MM.1S (cell line): ENCODE results near the gene INSRR.

ENCODE experiments used
- DNase-seq: peaks from one replicate; pipeline ENCODE4 v3.0.0-alpha.2; 2015
- H2AFZ ChIP-seq: fragments of 300-600 bp; sonication (generic); 2 replicates; pipeline ENCODE4 v1.6.0; 2016; ENCODE audit warnings: antibody characterized with exemption, low read length
- H3F3A ChIP-seq: fragments of 300-600 bp; sonication (generic); 2 replicates; pipeline ENCODE4 v1.6.1; 2016; ENCODE audit warnings: mild to moderate bottlenecking, antibody characterized with exemption, low read length, moderate library complexity, mixed read lengths; ENCODE audit not compliant: insufficient read depth
- H3K27ac ChIP-seq: fragments of 300-600 bp; sonication (generic); 2 replicates; pipeline ENCODE4 v1.5.1; 2016; ENCODE audit warnings: mild to moderate bottlenecking, low read length
- H3K27me3 ChIP-seq: fragments of 300-600 bp; sonication (generic); replicated peaks from 2 replicates; pipeline ENCODE4 v1.6.0; 2016; ENCODE audit warnings: low read length; ENCODE audit not compliant: insufficient read depth
- H3K36me3 ChIP-seq: fragments of 300-600 bp; sonication (generic); replicated peaks from 2 replicates; pipeline ENCODE4 v1.6.1; 2016; ENCODE audit warnings: mild to moderate bottlenecking, low read length, mixed read lengths; ENCODE audit not compliant: insufficient read depth
- H3K4me1 ChIP-seq: fragments of 300-600 bp; sonication (generic); 2 replicates; pipeline ENCODE4 v1.6.1; 2016; ENCODE audit warnings: low read length, mixed read lengths
- H3K4me2 ChIP-seq: fragments of 300-600 bp; sonication (generic); 2 replicates; pipeline ENCODE4 v1.6.0; 2016; ENCODE audit warnings: low read depth, low read length
- H3K4me3 ChIP-seq: fragments of 300-600 bp; sonication (generic); 2 replicates; pipeline ENCODE4 v1.5.1; 2016; ENCODE audit warnings: low read length, mixed read lengths
- H3K79me2 ChIP-seq: fragments of 300-600 bp; sonication (generic); 2 replicates; pipeline ENCODE4 v1.6.1; 2016; ENCODE audit warnings: mixed run types, low read length, mixed read lengths
- H3K9ac ChIP-seq: fragments of 300-600 bp; sonication (generic); 2 replicates; pipeline ENCODE4 v1.6.1; 2016; ENCODE audit warnings: low read length, mixed read lengths
- H3K9me2 ChIP-seq: fragments of 300-600 bp; sonication (generic); replicated peaks from 2 replicates; pipeline ENCODE4 v1.6.1; 2016; ENCODE audit warnings: mild to moderate bottlenecking, low read length, mixed read lengths; ENCODE audit not compliant: insufficient read depth
- H3K9me3 ChIP-seq: fragments of 300-600 bp; sonication (generic); replicated peaks from 2 replicates; pipeline ENCODE4 v1.6.1; 2016; ENCODE audit warnings: mild to moderate bottlenecking, low read length, mixed read lengths; ENCODE audit not compliant: insufficient read depth
- H4K20me1 ChIP-seq: fragments of 300-600 bp; sonication (generic); 2 replicates; pipeline ENCODE4 v1.6.1; 2016; ENCODE audit warnings: mild to moderate bottlenecking, low read length, moderate library complexity, mixed read lengths; ENCODE audit not compliant: insufficient read depth
- EZH2 ChIP-seq: fragments of 300-600 bp; sonication (generic); optimal IDR thresholded peaks from 2 replicates; pipeline ENCODE3; 2017; ENCODE audit warnings: low read depth, mild to moderate bottlenecking, antibody characterized with exemption, low read length, mixed read lengths
- EZH2phosphoT487 ChIP-seq: fragments of 300-600 bp; sonication (generic); IDR thresholded peaks from 2 replicates; pipeline ENCODE4 v1.6.1; 2018; ENCODE audit warnings: antibody characterized with exemption, low read length
- TF ChIP-seq, protein P1 (sequence below): fragments of 300-600 bp; sonication (generic); IDR thresholded peaks from 2 replicates; pipeline ENCODE4 v1.5.1; 2016; ENCODE audit warnings: antibody characterized with exemption, low read length, mixed read lengths

The INSRR gene

DNA sequence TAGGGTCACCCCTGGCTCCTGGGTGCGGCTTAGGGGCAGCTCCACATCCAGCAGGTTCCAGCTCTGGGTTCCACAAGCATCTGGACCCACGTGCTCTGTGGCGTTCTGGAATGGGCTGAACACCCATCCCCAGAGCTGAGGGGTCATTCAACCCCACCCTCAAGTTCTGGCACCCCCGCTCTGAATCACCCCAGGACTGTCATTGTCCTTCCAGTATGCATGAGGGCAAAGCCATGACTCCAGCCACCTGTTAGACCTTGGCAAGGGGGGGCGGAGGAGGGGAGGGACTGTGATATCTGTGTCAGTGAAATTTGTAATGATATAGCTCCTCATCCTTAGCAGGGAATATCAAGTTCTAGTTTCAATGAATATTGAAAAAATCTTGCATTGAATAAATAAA lies 12.3 kb downstream of the INSRR start:
- no peaks in the 10 kb centered on the region for H3K79me2 ChIP-seq
- H3K9ac ChIP-seq = no peak overlapping the region
- DNase-seq = no peak
- no peak overlapping the region for H3K4me2 ChIP-seq
- no peaks in the 10 kb centered on the region for H3K9me3 ChIP-seq
- no peaks in the 10 kb centered on the region for H3K36me3 ChIP-seq
- TF ChIP-seq, protein P1, sequence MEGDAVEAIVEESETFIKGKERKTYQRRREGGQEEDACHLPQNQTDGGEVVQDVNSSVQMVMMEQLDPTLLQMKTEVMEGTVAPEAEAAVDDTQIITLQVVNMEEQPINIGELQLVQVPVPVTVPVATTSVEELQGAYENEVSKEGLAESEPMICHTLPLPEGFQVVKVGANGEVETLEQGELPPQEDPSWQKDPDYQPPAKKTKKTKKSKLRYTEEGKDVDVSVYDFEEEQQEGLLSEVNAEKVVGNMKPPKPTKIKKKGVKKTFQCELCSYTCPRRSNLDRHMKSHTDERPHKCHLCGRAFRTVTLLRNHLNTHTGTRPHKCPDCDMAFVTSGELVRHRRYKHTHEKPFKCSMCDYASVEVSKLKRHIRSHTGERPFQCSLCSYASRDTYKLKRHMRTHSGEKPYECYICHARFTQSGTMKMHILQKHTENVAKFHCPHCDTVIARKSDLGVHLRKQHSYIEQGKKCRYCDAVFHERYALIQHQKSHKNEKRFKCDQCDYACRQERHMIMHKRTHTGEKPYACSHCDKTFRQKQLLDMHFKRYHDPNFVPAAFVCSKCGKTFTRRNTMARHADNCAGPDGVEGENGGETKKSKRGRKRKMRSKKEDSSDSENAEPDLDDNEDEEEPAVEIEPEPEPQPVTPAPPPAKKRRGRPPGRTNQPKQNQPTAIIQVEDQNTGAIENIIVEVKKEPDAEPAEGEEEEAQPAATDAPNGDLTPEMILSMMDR = no peak
- no peak for TF ChIP-seq EZH2
- TF ChIP-seq EZH2phosphoT487 = no peak
- no peaks in the 10 kb centered on the region for H4K20me1 ChIP-seq
- no peak overlapping the region for H2AFZ ChIP-seq
- H3K27ac ChIP-seq = no peak overlapping the region
- no peaks in the 10 kb centered on the region for H3K9me2 ChIP-seq
- H3K4me1 ChIP-seq = no peaks in the 10 kb centered on the region
- no peak overlapping the region for H3K4me3 ChIP-seq
- no peaks in the 10 kb centered on the region for H3F3A ChIP-seq
- H3K27me3 ChIP-seq = peaks cover 56% of the 10 kb centered on the region

DNA sequence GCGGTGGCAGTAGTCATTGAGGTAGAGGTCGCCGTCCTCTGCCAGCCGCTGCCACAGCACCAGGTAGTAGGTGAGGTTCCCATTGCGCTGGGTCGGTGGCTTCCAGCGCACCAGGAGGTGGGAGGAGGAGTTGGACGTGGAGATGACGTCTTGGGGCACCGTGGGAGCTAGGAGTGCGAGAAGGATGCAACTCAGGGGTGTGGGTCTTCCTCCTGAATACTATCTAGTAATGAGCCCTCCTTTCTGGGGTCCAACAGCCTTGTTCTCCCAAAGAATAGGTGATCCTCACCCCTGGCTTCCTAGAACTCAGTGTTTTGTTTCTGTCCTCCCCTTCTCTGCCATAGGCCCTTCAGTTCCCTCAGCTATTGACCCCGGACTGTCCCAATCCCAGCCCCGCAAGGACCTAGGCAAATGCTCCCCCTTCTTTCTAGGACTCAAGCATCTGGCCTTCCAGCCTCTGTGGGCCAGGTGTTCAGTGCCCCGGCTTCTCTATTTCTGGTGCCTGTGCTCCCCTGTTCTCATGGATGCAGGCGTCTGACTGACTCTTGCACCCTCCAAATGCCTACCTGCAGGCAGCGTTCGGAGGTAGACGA lies 12.9 kb downstream of the INSRR start:
- no peaks in the 10 kb centered on the region for H3K79me2 ChIP-seq
- H3F3A ChIP-seq = no peaks in the 10 kb centered on the region
- H2AFZ ChIP-seq = no peak overlapping the region
- H3K9me3 ChIP-seq = no peaks in the 10 kb centered on the region
- H3K9me2 ChIP-seq = no peaks in the 10 kb centered on the region
- H3K4me1 ChIP-seq = no peaks in the 10 kb centered on the region
- no peak overlapping the region for H3K9ac ChIP-seq
- TF ChIP-seq, protein P1 = no peak
- no peak for TF ChIP-seq EZH2phosphoT487
- no peak for TF ChIP-seq EZH2
- no peak overlapping the region for H3K4me3 ChIP-seq
- DNase-seq = no peak
- no peak overlapping the region for H3K27ac ChIP-seq
- H3K27me3 ChIP-seq = peaks cover 62% of the 10 kb centered on the region
- no peaks in the 10 kb centered on the region for H3K36me3 ChIP-seq
- H4K20me1 ChIP-seq = no peaks in the 10 kb centered on the region
- no peak overlapping the region for H3K4me2 ChIP-seq

DNA sequence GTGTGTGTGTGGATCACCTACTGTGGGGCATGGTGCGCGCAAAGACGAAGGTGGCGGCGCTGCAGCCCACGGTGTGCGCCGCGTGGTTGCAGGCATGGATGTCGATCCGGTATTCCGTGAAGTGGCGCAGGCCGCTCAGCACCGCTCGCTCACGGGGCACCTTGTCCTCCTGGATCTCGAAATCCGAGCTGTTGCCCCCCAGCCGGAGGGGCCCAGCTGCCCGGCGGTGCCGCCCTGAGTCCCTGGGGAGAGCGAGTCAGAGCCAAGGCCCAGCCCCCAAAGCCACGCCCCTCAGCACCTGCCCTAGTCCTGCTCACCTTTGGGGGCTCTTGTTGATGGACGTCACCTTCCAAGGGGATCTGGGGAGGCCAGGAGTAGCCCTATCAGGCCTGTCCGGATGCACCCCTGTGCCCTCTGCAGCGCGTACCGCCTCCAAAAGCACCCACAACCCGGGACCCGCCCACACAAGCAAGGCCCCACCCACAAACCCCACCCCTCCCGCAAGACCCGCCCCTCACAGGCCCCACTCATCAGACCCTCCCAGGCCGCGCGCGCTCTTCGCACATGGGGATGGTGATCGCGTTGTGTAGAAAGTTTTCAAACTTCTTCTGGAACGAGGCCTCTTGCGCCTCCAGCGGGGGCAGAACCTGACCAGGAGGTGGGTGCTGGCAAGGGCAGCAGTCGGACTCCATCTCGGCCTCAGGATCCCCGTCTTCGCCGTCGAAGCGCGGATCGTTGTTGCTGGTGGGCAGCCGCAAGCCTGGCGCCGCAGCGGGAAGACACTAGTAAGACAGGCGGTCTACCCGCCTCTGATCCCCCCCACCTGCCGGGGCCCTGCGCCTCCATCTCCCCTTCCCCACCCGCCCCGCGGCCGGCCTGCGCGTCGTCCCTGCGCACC lies 13.6 kb downstream of the INSRR start:
- no peak overlapping the region for H3K4me3 ChIP-seq
- TF ChIP-seq, protein P1 = no peak
- TF ChIP-seq EZH2 = no peak
- TF ChIP-seq EZH2phosphoT487 = no peak

More for the DNA sequence above, 13.6 kb downstream of the INSRR start:
- Histone ChIP-seq H2AFZ (no peak overlapping the region), H3K9me2 (no peaks in the 10 kb centered on the region), H3K27me3 (peaks cover 68% of the 10 kb centered on the region), H3K79me2 (no peaks in the 10 kb centered on the region), H3K4me2 (peak overlapping the region; percentile 17; the same call in 1 of the 2 replicates), H3K9ac (no peak overlapping the region), H3K27ac (no peak overlapping the region), H3K9me3 (no peaks in the 10 kb centered on the region), H3K4me1 (no peaks in the 10 kb centered on the region), H3K36me3 (no peaks in the 10 kb centered on the region), H3F3A (no peaks in the 10 kb centered on the region), H4K20me1 (no peaks in the 10 kb centered on the region)
- DNase-seq = no peak
